GM19043 (cell line): ENCODE results near the gene AKAP13.

Experiments
- ATAC-seq: cut with Tn5 transposase; IDR thresholded peaks from one replicate; pipeline ENCODE4 v1.9.1; 2021; ENCODE audit warnings: low read depth; ENCODE audit not compliant: unreplicated experiment

Gene AKAP13

GRCh38 chr15:85756411-85757072 lies 376.1 kb downstream of the AKAP13 start:
- ATAC-seq: no peak

GRCh38 chr15:85757073-85757938 lies 376.9 kb downstream of the AKAP13 start:
- no peak for ATAC-seq

- ATAC-seq: no peak
These were observed 377.7 kb downstream of the AKAP13 start for GRCh38 chr15:85757939-85758654.

GRCh38 chr15:85758655-85758978 lies 378.2 kb downstream of the AKAP13 start:
- no peak for ATAC-seq

GRCh38 chr15:85759376-85759775 lies 379.0 kb downstream of the AKAP13 start:
- ATAC-seq: no peak

- ATAC-seq: no peak
These were observed 379.6 kb downstream of the AKAP13 start for GRCh38 chr15:85760049-85760448.

- ATAC-seq: no peak
These were observed 380.3 kb downstream of the AKAP13 start for GRCh38 chr15:85760531-85761371.

- no peak for ATAC-seq
These were observed 381.2 kb downstream of the AKAP13 start for GRCh38 chr15:85761635-85762034.

- no peak for ATAC-seq
These were observed 381.8 kb downstream of the AKAP13 start for GRCh38 chr15:85762039-85762755.

GRCh38 chr15:85762756-85763127 lies 382.3 kb downstream of the AKAP13 start:
- no peak for ATAC-seq

- ATAC-seq: no peak
These were observed 382.8 kb downstream of the AKAP13 start for GRCh38 chr15:85763157-85763556.

- no peak for ATAC-seq
These were observed 383.6 kb downstream of the AKAP13 start for GRCh38 chr15:85763673-85764633.

GRCh38 chr15:85764649-85765277 lies 384.4 kb downstream of the AKAP13 start:
- ATAC-seq: no peak

GRCh38 chr15:85766001-85766831 lies 385.8 kb downstream of the AKAP13 start:
- ATAC-seq: no peak

GRCh38 chr15:85767785-85768529 lies 387.6 kb downstream of the AKAP13 start:
- no peak for ATAC-seq

- ATAC-seq: no peak
These were observed 388.3 kb downstream of the AKAP13 start for GRCh38 chr15:85768595-85769168.
